Mononuclear cell (primary cell): ENCODE measurements around the gene PPFIA4. TPM values are rescaled to one million over a fixed set of nuclear protein-coding genes. Genes with fewer than 3 reads are reported as not detected.

Source experiments
- H3K27me3 ChIP-seq: 2 replicates; pipeline ENCODE4 v1.6.0; 2011; ENCODE audit warnings: low read length, control low read depth; ENCODE audit not compliant: insufficient read depth
- H3K4me1 ChIP-seq: 2 replicates; pipeline ENCODE4 v1.5.1; 2011; ENCODE audit warnings: mild to moderate bottlenecking, low read length, control low read depth; ENCODE audit not compliant: insufficient read depth
- H3K4me3 ChIP-seq: 2 replicates; pipeline ENCODE4 v1.5.1; 2011; ENCODE audit warnings: mild to moderate bottlenecking, low read length, moderate library complexity
- H3K9me3 ChIP-seq: 2 replicates; pipeline ENCODE4 v1.5.1; 2011; ENCODE audit warnings: low read depth, mild to moderate bottlenecking, control low read depth, low read length
- total RNA-seq: library from RNA; depleted of rRNA; stranded (reverse); fragments of >200 nt; gene quantifications from one replicate; pipeline ENCODE4 v1.2.3, GENCODE V29; 2012

PPFIA4 gene
- total RNA-seq, 1 donor: 0.73 TPM

DNA sequence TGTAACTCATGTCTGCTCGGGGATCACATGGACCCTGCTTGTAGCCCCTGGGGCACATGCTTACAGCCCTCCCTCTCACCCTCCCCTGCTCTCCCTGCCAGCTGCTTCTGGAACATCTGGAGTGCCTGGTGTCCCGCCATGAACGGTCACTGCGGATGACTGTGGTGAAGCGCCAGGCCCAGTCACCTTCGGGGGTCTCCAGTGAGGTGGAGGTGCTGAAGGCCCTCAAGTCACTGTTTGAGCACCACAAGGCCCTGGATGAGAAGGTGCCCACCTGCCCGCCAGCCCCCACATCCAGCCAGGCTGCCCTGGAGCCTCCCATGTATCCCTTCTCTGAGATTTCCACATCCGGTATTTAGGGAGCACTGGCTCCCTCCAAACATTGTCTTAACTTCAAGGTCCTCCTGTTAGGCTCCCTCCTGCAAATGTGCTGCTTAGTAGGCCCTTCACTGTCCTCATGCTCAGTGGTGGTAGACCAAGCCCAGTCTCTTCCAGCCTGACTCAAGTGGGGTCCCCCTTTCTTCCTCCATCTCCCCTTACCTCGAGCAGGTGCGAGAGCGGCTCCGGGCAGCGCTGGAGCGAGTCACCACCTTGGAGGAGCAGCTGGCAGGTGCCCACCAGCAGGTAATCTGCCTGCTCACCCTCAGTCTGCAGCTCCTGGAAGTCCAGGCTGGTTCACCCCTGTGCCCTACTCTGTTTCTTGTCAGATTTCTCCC lies 17.7 kb downstream of the PPFIA4 start:
- Histone ChIP-seq H3K9me3 (no peaks in the 10 kb centered on the region), H3K4me1 (no peaks in the 10 kb centered on the region), H3K4me3 (no peak overlapping the region), H3K27me3 (no peaks in the 10 kb centered on the region)

DNA sequence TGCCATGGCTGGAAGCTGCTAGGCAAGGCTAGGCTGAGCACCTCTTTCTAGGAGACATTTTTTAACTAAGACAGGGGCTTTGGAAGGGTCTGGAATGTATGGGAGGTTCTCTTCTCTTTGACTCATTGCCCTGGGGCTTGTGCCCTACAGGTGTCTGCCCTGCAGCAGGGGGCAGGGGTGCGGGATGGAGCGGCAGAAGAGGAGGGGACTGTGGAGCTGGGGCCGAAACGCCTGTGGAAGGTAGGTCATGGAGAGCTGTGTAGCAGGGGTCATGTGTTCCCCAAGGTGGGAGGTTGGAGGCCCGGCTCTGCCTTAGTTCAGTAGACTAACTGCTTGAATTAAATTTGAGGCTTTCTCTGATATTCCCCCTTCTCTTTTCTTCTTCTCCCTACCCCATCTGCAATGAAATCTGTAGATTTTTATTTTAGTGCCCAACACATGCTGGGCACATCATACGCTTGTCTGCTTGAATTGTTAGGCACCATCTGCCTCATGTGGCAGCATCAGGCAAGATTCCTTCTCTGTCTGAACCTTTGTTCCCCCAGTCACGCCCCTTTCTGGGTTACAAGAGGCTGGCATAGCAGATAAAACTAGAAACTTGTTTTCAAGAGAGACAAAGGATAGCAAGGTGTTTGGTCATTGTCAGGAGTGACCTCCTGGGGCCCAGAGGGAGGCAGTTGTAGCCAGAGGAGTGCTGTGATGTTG lies 18.4 kb downstream of the PPFIA4 start:
- H3K9me3 ChIP-seq: no peaks in the 10 kb centered on the region
- no peaks in the 10 kb centered on the region for H3K27me3 ChIP-seq
- no peaks in the 10 kb centered on the region for H3K4me1 ChIP-seq
- no peak overlapping the region for H3K4me3 ChIP-seq

DNA sequence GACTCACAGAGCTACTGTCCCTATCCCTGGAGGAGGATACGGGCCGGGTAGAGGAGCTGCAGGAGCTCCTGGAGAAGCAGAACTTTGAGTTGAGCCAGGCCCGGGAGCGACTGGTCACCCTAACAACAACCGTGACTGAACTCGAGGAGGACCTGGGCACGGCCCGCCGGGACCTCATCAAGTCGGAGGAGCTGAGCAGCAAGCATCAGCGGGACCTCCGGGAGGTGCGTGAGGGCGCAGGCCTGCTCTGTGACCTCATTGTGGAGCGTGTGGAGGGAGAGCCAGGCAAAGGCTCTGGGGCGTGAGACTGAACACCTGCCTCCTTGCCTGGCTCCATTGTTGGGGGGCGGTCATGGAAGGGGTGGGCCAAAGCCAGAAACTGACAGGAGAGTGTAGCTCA lies 19.0 kb downstream of the PPFIA4 start:
- no peaks in the 10 kb centered on the region for H3K4me1 ChIP-seq
- no peaks in the 10 kb centered on the region for H3K9me3 ChIP-seq
- no peaks in the 10 kb centered on the region for H3K27me3 ChIP-seq
- H3K4me3 ChIP-seq: no peak overlapping the region

DNA sequence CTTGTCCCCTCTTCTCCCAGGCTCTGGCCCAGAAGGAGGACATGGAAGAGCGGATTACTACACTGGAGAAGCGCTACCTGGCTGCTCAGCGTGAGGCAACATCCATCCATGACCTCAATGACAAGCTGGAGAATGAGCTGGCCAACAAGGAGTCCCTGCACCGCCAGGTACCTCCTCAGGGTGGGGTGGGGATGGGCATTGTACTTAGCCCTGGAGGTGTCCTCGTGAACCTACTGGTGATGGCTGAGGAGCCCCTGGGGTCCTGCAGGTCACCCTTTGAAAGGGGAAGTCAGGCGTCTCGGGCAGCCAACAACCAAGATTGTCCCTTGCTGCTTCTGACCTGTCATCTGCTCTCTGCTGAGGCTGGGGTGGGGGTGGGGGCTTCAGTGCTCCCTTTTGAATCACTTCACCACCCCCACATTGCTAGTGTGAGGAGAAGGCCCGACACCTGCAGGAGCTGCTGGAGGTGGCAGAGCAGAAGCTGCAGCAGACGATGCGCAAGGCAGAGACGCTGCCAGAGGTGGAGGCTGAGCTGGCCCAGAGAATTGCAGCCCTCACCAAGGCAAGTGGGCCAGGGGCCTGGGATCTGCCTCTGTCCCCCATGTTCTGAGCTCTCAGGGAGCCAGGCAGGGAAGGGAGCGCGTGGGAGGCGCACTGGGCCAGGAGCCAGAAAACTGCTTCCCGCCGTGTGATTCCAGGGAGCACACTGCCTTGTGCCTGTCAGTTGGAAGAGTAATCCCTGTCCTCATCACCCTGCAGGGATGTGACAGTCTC lies 19.7 kb downstream of the PPFIA4 start:
- Histone ChIP-seq H3K9me3 (no peaks in the 10 kb centered on the region), H3K4me1 (no peaks in the 10 kb centered on the region), H3K4me3 (no peak overlapping the region), H3K27me3 (no peaks in the 10 kb centered on the region)

DNA sequence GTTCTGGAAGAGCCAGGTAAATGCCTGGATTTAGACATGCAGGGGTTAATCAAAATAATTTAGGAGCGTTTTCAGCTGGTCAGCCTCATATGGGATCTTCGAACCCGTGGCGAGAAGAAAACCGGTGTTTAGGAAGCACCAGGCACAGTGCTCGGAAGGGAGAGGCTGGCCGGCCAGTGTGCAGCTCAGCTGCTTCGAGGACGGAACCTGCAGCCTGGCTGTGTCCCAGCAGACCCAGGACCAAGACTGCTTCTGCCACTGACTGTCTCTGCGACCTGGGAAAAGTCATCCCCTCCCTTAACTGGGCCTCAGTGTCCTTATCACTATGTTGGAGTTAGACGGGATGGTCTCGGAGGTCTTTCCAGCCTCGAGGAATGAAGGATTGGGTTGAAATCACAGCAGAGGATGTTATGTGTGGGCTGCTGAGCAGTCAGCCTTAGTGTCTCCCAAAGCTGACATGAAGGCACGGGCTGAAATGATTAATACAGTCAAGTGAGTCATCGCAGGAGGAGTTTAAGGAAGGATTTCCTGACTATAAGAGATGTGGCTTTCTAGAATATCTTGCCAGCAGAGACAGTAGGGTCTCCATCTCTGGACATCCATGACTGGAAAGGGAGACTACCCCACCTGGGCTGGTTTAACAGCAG lies 20.8 kb downstream of the PPFIA4 start:
- Histone ChIP-seq H3K27me3 (no peaks in the 10 kb centered on the region), H3K4me1 (no peaks in the 10 kb centered on the region)

DNA sequence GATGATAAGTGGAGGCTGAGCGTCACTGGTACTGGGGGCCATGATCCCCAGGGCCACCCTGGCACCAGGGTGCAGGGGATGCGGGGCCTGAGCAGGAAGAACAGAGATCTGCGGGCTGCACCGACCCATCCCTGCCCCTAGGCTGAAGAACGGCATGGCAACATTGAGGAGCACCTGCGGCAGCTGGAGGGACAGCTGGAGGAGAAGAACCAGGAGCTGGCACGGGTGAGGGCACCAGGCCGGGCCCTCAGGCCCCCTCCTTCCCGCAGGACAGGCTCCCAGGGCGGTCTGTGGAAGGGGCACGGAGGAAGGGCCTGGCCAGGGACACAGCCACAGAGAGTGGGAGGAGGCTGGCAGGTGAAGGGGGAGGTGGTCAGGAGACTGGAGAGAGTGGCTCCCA lies 21.8 kb downstream of the PPFIA4 start:
- Histone ChIP-seq H3K9me3 (no peaks in the 10 kb centered on the region), H3K27me3 (no peaks in the 10 kb centered on the region), H3K4me1 (no peaks in the 10 kb centered on the region), H3K4me3 (no peak overlapping the region)

More for the DNA sequence above, 20.8 kb downstream of the PPFIA4 start:
- Histone ChIP-seq H3K4me3 (no peak overlapping the region), H3K9me3 (no peaks in the 10 kb centered on the region)

DNA sequence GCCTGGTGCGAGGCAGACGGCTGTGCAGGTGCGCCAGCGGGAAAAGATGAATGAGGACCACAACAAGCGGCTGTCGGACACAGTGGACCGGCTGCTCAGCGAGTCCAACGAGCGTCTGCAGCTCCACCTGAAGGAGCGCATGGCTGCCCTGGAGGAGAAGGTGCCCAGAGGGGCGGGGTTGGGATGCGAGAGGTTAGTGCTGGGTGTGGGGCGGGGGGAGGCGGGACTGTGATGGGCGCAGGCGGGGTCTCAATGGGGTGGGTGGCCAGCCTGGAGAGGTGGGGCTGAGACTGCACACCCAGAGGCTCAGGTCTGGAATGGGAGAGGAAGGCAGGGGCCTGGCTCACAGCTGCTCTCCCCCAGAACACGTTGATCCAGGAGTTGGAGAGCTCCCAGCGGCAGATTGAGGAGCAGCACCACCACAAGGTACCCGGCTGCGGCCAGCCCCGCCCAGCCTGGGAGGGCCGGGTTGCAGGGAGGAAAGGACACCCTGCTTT lies 22.3 kb downstream of the PPFIA4 start:
- Histone ChIP-seq H3K4me1 (no peaks in the 10 kb centered on the region), H3K27me3 (no peaks in the 10 kb centered on the region), H3K4me3 (no peak overlapping the region), H3K9me3 (no peaks in the 10 kb centered on the region)

DNA sequence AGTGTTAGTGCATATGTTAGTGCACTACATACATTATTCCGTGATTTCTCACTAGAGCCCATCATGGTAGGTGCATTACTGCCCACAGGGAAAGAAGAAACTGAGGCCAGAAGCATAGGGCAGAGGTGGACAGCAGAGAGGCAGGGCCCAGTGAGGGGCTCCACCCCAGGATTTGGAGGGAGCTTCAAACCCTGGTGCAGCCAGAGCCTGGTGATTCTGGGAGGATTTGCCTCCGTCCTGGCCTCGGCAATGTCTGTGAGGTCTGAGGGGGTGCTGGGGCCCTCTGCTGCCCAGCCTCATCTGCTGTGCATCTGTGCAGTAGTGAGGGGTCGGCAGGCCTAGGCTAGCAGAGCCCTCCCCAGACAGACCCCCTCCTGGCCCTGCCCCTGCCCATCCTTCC lies 22.8 kb downstream of the PPFIA4 start:
- H3K4me1 ChIP-seq: no peaks in the 10 kb centered on the region
- no peaks in the 10 kb centered on the region for H3K27me3 ChIP-seq
- H3K4me3 ChIP-seq: no peak overlapping the region
- H3K9me3 ChIP-seq: no peaks in the 10 kb centered on the region

DNA sequence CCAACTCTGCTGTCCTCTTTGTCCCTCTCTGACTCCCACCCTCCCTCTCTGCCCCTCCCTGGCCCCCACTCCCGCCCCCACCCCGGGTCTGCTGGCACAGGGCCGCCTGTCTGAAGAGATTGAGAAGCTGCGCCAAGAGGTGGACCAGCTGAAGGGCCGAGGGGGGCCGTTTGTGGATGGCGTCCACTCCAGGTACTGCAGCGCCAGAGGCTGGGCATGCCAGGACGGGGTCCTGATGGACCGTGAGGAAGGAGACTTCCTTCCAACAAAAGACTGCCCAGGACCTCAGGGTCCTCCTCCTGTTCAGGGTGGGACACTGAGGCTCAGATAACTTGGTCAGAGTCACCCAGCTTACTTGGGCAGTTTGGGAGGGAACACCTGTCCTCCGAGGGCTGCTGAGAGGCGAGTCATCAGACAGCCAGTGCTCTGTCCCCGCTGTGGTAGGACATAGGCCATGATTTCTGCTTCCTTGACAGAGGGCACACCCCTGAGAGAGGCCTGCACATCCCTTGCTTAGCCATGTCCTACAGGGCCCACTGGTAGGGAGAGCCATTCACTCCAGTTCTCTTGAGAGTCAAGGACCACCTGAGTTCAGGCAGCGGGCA lies 23.4 kb downstream of the PPFIA4 start:
- no peaks in the 10 kb centered on the region for H3K4me1 ChIP-seq
- no peaks in the 10 kb centered on the region for H3K27me3 ChIP-seq
- H3K9me3 ChIP-seq: no peaks in the 10 kb centered on the region
- H3K4me3 ChIP-seq: no peak overlapping the region

DNA sequence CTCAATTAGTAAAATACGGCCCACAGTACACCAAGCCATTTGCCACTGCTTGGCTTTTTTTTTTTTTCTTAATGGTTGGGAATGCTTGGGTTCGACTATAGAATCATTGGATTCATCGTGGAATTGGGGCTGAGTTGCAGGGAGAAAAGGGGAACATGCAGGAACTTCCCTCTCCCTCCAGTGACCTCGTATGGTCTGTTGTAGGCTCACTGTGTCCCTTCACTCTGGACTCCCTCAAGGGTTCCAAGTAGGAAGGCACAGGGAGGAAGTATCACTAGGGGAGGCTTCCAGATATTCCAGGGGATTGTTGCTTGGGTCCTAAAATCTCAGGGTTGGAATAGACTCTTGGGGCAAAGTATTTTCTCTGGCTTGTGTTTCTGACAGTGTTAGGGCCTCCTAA lies 24.5 kb downstream of the PPFIA4 start:
- Histone ChIP-seq H3K4me3 (no peak overlapping the region), H3K4me1 (no peaks in the 10 kb centered on the region), H3K27me3 (no peaks in the 10 kb centered on the region), H3K9me3 (no peaks in the 10 kb centered on the region)

DNA sequence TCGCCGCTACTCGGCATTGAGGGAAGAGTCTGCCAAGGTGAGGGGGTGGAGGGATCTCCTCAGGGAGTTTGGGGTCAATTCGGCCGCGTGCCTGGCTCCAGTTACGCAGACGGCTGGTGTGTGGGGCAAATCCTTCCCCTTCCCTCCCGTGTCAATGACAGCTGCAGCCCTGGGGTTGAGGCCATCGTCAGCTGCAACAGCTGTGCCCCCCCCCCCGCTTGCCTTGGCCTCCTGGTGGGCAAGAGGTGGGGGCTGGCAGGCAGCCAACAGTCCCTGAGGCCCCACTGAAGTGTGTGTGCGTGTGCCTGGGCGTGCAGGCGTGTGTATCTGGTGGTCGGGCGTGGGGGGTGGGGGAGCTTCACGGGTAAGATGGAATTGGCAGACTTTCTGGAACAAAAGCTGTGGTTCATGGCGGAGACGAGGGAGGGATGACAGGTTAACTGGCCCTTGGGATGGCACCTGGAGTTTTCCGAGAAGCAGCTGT lies 25.6 kb downstream of the PPFIA4 start:
- Histone ChIP-seq H3K27me3 (no peaks in the 10 kb centered on the region), H3K4me3 (no peak overlapping the region), H3K9me3 (no peaks in the 10 kb centered on the region), H3K4me1 (peaks cover 5% of the 10 kb centered on the region)

DNA sequence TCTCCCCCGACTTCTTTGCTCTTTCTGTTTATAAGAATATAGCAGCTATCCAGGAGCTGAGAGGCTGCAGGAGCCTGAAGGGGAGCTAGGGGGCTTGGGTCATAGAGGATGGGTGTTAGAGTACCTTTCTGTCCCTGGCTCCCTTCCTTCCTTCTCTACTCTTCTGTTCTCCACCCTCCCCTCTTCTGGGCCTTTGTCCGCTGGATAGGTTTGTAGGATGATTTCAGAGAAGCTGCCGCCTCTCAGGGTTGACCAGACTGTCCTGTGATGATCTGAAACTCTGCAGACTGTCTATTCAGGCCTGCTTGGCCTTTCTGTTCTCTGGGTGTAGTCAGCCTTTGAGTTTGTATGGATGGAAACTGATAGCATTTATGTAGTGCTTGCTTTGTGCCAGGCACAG lies 26.3 kb downstream of the PPFIA4 start:
- no peak overlapping the region for H3K4me3 ChIP-seq
- H3K4me1 ChIP-seq: peaks cover 12% of the 10 kb centered on the region
- no peaks in the 10 kb centered on the region for H3K9me3 ChIP-seq
- H3K27me3 ChIP-seq: no peaks in the 10 kb centered on the region

DNA sequence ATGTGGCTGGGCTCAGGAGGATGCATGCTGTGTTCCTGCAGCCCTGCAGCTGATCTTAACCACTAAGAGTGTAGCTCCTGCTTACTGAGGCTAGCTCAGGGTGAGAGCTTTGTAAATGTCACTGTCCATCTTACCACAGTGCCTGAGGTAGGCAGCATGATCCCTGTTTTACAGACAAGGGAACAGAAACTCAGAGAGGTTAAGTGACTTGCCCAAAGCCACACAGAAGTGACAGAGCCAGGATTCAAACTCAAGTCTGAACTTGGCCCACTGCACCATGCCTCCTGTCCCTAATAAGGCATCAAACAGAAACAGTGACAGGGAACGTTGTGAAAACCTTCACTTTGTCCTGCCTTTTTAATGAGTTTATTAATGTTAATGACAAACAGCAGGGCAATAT lies 27.9 kb downstream of the PPFIA4 start:
- Histone ChIP-seq H3K4me1 (peaks cover 28% of the 10 kb centered on the region), H3K9me3 (no peaks in the 10 kb centered on the region), H3K27me3 (no peaks in the 10 kb centered on the region)

DNA sequence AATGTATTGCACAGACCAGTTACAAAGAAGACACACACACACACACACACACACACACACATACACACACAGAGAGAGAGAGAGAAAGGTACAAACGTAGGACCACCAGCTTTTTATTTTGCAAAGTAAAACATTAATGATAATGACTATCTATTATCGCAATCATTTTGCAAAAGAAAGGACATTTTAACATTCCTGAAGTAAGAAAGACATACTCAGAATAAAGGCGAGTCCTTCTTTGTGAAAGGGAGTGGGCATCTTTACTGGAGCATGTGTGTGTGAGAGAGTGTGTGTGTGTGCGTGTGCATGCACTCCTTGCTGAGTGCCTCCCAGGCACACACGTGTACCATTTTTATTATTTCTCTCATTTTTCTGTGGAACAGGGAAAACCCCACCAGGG lies 28.4 kb downstream of the PPFIA4 start:
- Histone ChIP-seq H3K4me1 (peaks cover 32% of the 10 kb centered on the region), H3K4me3 (no peak overlapping the region), H3K9me3 (no peaks in the 10 kb centered on the region), H3K27me3 (no peaks in the 10 kb centered on the region)

More for the DNA sequence above, 27.9 kb downstream of the PPFIA4 start:
- H3K4me3 ChIP-seq: no peak overlapping the region
